DOHH2 (cell line): ENCODE measurements around the gene KDM5B.

Source experiments
- H3F3A ChIP-seq: fragments of 200-600 bp; sonication (generic), shearing (Covaris generic); 2 replicates; pipeline ENCODE4 v1.6.0; 2016; ENCODE audit warnings: antibody characterized with exemption, mild to moderate bottlenecking; ENCODE audit not compliant: control insufficient read depth, insufficient read depth
- H3K27ac ChIP-seq: fragments of 200-600 bp; sonication (generic); 2 replicates; pipeline ENCODE4 v1.5.1; 2014; ENCODE audit warnings: low read depth, mild to moderate bottlenecking, low read length, moderate library complexity
- H3K27me3 ChIP-seq: fragments of 200-600 bp; sonication (generic); 2 replicates; pipeline ENCODE4 v1.6.1; 2014; ENCODE audit warnings: mild to moderate bottlenecking, low read length, mixed read lengths; ENCODE audit not compliant: control insufficient read depth
- H3K36me3 ChIP-seq: fragments of 200-600 bp; sonication (generic); 2 replicates; pipeline ENCODE4 v1.6.1; 2014; ENCODE audit warnings: mild to moderate bottlenecking, low read length, moderate library complexity, mixed read lengths; ENCODE audit not compliant: control insufficient read depth
- H3K4me1 ChIP-seq: fragments of 200-600 bp; sonication (generic); 2 replicates; pipeline ENCODE4 v1.6.1; 2014; ENCODE audit warnings: mild to moderate bottlenecking, low read length, mixed read lengths; ENCODE audit not compliant: control insufficient read depth
- H3K4me2 ChIP-seq: fragments of 200-600 bp; sonication (generic); 2 replicates; pipeline ENCODE4 v1.6.0; 2014; ENCODE audit warnings: mild to moderate bottlenecking, low read length, moderate library complexity
- H3K4me3 ChIP-seq: fragments of 200-600 bp; sonication (generic); 2 replicates; pipeline ENCODE4 v1.5.1; 2014; ENCODE audit warnings: mild to moderate bottlenecking, low read length, mixed read lengths
- H3K79me2 ChIP-seq: fragments of 200-600 bp; sonication (generic); 2 replicates; pipeline ENCODE4 v1.6.1; 2014; ENCODE audit warnings: mild to moderate bottlenecking, low read length, mixed read lengths; ENCODE audit not compliant: control insufficient read depth
- H3K9me2 ChIP-seq: fragments of 200-600 bp; sonication (generic); replicated peaks from 2 replicates; pipeline ENCODE4 v1.6.1; 2014; ENCODE audit warnings: mild to moderate bottlenecking, low read length, mixed read lengths; ENCODE audit not compliant: control insufficient read depth
- H3K9me3 ChIP-seq: fragments of 200-600 bp; sonication (generic); 2 replicates; pipeline ENCODE4 v1.6.1; 2014; ENCODE audit warnings: antibody characterized with exemption, low read length, mixed read lengths; ENCODE audit not compliant: control insufficient read depth, insufficient read depth
- H4K20me1 ChIP-seq: fragments of 200-600 bp; sonication (generic); 2 replicates; pipeline ENCODE4 v1.6.0; 2014; ENCODE audit warnings: low read depth, mild to moderate bottlenecking, antibody characterized with exemption, low read length, moderate library complexity; ENCODE audit not compliant: control insufficient read depth, insufficient read depth
- EZH2phosphoT487 ChIP-seq: fragments of 200-600 bp; sonication (generic); IDR thresholded peaks from 2 replicates; pipeline ENCODE4 v1.6.1; 2017; ENCODE audit warnings: borderline replicate concordance, mild to moderate bottlenecking, antibody characterized with exemption, low read length, moderate library complexity, mixed read lengths
- TF ChIP-seq, protein P1 (sequence below): fragments of 200-600 bp; sonication (generic); IDR thresholded peaks from one replicate; pipeline ENCODE4 v1.5.1; 2014; ENCODE audit warnings: antibody characterized with exemption, mild to moderate bottlenecking, low read depth, low read length; ENCODE audit not compliant: poor library complexity, severe bottlenecking

The KDM5B gene

DNA sequence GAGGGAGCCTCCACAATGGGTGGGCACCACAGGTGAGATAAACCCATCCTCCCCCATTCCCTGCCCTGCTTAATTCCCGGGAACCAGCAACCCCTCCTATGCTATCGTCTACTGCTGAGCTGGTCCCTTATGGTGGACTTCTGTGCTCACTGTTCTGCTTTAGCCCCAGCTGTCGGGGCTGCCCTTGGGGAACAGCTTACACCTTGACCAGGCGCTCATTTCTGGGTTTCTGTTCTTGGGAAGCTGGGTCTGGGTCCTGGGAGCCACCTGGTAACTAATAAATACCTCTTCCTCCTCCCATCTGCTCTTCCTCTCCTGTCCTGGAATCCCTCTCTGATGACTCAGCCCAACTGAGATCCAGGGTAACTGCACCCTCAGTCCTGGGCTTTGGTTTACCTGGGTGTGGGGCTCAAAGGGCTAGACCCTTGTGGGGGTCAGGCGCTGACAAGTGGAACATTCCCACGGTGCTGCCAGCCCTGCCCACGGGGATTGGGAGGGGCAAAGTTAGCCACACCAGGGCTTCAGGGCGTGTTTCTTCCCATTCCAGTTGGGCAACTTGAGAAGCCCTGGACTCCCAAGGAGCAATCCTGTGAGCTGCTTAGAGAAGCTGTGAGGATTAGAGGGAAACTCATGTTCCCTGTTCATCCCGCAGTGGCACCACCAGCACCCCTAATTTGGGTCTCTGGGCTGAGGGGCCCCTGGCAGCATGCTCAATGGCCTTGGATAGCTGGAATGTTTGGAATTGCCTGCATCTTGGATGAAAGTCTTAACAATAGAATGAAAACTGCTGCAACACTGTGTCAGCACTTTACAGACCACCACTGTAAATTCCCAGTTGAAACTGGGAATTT is 4.2 kb upstream of the KDM5B start:
- TF ChIP-seq EZH2phosphoT487, result no peak
- H3K36me3 ChIP-seq, result no peaks in the 10 kb centered on the region
- H3K4me1 ChIP-seq, result peaks cover 23% of the 10 kb centered on the region
- no peaks in the 10 kb centered on the region for H4K20me1 ChIP-seq
- no peaks in the 10 kb centered on the region for H3K79me2 ChIP-seq
- no peaks in the 10 kb centered on the region for H3K9me3 ChIP-seq
- H3K4me2 ChIP-seq, result no peak overlapping the region
- H3F3A ChIP-seq, result no peaks in the 10 kb centered on the region
- H3K27ac ChIP-seq, result no peak overlapping the region
- no peaks in the 10 kb centered on the region for H3K9me2 ChIP-seq
- no peak overlapping the region for H3K4me3 ChIP-seq
- peaks cover 60% of the 10 kb centered on the region for H3K27me3 ChIP-seq

DNA sequence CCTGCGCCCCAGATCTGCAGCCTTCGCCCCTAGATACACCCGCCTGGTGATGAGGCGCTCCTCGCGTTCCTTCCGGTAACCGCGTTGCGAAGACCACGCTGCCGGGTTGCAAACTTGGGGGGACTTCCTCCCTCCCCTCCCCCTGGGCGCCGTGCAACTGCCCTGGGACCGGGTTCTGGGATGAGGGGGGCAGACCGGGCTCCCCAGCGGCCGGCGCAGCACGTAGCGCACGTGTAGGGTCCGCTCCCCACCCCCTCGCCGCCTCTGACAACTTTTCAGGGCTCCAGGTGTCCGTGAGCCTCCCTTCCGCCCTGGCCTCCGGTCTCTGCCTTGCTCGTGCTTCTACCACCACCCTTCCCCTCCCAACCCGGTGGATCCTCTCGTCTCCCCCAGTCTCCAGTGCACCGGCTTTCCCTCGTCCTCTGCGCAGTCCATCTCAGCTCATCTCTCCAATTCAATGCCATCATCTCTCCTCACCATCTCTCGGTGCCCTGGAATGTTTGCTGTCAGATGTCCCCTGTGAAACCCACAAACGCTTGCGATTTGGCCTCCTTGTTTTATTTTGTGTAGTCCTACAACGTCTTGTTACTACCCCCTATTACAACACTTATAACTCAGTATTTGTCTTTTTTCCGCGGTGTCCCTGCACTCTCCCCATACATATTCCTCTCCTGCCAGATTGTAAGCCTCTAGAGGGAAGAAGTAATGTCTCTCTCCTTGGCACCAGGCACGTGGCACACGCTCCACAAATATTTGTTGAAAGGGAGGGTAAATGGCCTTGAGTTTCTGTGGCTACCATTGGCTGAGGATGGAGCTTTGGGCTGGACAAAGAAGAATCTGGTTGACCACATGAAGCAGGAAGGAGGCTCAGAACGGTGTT is 3.3 kb upstream of the KDM5B start:
- Histone ChIP-seq H4K20me1 (no peaks in the 10 kb centered on the region), H3K4me3 (peak overlapping the region; percentile 75), H3K9me3 (no peaks in the 10 kb centered on the region), H3K9me2 (no peaks in the 10 kb centered on the region), H3K27ac (no peak overlapping the region), H3K4me2 (peak overlapping the region; percentile 93), H3K36me3 (no peaks in the 10 kb centered on the region), H3F3A (no peaks in the 10 kb centered on the region), H3K27me3 (peaks cover 68% of the 10 kb centered on the region), H3K79me2 (no peaks in the 10 kb centered on the region), H3K4me1 (peaks cover 23% of the 10 kb centered on the region)
- TF ChIP-seq, protein P1, sequence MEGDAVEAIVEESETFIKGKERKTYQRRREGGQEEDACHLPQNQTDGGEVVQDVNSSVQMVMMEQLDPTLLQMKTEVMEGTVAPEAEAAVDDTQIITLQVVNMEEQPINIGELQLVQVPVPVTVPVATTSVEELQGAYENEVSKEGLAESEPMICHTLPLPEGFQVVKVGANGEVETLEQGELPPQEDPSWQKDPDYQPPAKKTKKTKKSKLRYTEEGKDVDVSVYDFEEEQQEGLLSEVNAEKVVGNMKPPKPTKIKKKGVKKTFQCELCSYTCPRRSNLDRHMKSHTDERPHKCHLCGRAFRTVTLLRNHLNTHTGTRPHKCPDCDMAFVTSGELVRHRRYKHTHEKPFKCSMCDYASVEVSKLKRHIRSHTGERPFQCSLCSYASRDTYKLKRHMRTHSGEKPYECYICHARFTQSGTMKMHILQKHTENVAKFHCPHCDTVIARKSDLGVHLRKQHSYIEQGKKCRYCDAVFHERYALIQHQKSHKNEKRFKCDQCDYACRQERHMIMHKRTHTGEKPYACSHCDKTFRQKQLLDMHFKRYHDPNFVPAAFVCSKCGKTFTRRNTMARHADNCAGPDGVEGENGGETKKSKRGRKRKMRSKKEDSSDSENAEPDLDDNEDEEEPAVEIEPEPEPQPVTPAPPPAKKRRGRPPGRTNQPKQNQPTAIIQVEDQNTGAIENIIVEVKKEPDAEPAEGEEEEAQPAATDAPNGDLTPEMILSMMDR, result no peak
- no peak for TF ChIP-seq EZH2phosphoT487

DNA sequence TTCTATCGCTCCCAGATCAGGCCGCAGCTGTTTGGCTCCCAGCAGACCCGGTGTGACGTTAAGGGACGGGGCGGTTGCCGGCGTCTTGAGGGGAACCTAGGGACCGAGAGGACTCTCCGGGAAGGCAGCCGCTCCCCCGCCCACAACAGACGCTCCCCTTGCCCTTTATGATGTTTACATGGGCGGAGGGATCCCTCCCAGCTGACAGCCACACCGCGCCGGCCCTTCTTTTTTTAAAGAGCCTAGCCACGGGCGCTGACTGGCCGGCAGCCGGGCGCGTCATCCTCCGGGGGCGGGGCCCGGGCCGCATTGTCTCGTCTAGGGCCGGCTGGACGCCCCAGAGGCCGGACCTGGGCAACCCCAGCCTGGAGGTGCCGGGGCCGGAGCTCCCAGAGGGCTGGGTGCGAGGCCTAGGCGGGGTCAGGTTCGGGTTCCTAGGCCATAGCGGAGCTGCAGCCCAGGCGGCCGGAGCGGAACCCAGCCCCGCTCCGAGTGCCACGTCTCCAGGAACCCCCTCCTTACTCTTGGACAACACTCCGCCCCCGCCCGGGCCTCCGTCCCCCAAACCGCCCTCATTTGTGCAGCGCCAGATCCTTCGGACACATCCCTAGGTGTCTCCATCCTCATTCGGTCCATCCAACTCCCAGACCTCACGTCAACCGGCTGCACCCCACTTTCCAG is 2.5 kb upstream of the KDM5B start, which contains the start of gene PCAT6:
PCAT6 (plus strand) TSS at position 340 of the 681 bp plus-strand sequence.
- H3K4me1 ChIP-seq, result peaks cover 23% of the 10 kb centered on the region
- no peaks in the 10 kb centered on the region for H3K9me3 ChIP-seq
- no peaks in the 10 kb centered on the region for H4K20me1 ChIP-seq
- peak within 1 kb of the TSS; percentile 75 for H3K4me3 ChIP-seq
- peaks cover 73% of the 10 kb centered on the region for H3K27me3 ChIP-seq
- H3K9me2 ChIP-seq, result no peaks in the 10 kb centered on the region
- H3K36me3 ChIP-seq, result no peaks in the 10 kb centered on the region
- no peaks in the 10 kb centered on the region for H3K79me2 ChIP-seq
- TF ChIP-seq, protein P1, result no peak
- TF ChIP-seq EZH2phosphoT487, result peak; percentile 44; the same call in 1 of the 2 replicates
- no peak within 1 kb of the TSS for H3K27ac ChIP-seq
- peak within 1 kb of the TSS; percentile 93 for H3K4me2 ChIP-seq
- H3F3A ChIP-seq, result no peaks in the 10 kb centered on the region
